GM18870 (cell line): ENCODE results near the gene CFAP92.
"Not testable (repeated sequence)": the region's sequence is repeated elsewhere in the genome, so short reads cannot be mapped to it uniquely, and the experiment has no call there.

Source experiments
- ATAC-seq: cut with Tn5 transposase; IDR thresholded peaks from one replicate; pipeline ENCODE4 v1.9.1; 2021; ENCODE audit warnings: moderate library complexity; ENCODE audit not compliant: unreplicated experiment

Gene CFAP92

GRCh38 chr3:128945041-128945877 is 48.6 kb downstream of the CFAP92 start:
- no peak for ATAC-seq

GRCh38 chr3:128942161-128942952 is 51.5 kb downstream of the CFAP92 start:
- no peak for ATAC-seq

GRCh38 chr3:128940252-128940651 is 53.6 kb downstream of the CFAP92 start:
- ATAC-seq: no peak

- no peak for ATAC-seq
Observed at GRCh38 chr3:128936341-128936740, 57.5 kb downstream of the CFAP92 start.

GRCh38 chr3:128935922-128936321 is 58.0 kb downstream of the CFAP92 start:
- ATAC-seq: no peak

- ATAC-seq: no peak
Observed at GRCh38 chr3:128933922-128934253, 60.0 kb downstream of the CFAP92 start.

- no peak for ATAC-seq
Observed at GRCh38 chr3:128933213-128933921, 60.5 kb downstream of the CFAP92 start.

- ATAC-seq: no peak
Observed at GRCh38 chr3:128932516-128933212, 61.2 kb downstream of the CFAP92 start.

- ATAC-seq: no peak
Observed at GRCh38 chr3:128931046-128931445, 62.8 kb downstream of the CFAP92 start.

GRCh38 chr3:128929364-128929763 is 64.5 kb downstream of the CFAP92 start:
- no peak for ATAC-seq

- not testable (repeated sequence) for ATAC-seq
Observed at GRCh38 chr3:128923986-128924385, 69.9 kb downstream of the CFAP92 start.

- ATAC-seq: no peak
Observed at GRCh38 chr3:128923576-128923975, 70.3 kb downstream of the CFAP92 start.

GRCh38 chr3:128922804-128923459 is 70.9 kb downstream of the CFAP92 start:
- ATAC-seq: no peak

- no peak for ATAC-seq
Observed at GRCh38 chr3:128919988-128920387, 73.9 kb downstream of the CFAP92 start.

GRCh38 chr3:128917291-128917690 is 76.6 kb downstream of the CFAP92 start:
- ATAC-seq: no peak

GRCh38 chr3:128914966-128915645 is 78.8 kb downstream of the CFAP92 start:
- ATAC-seq: no peak

GRCh38 chr3:128911911-128912310 is 82.0 kb downstream of the CFAP92 start:
- ATAC-seq: no peak

- no peak for ATAC-seq
Observed at GRCh38 chr3:128910006-128910405, 83.9 kb downstream of the CFAP92 start.

GRCh38 chr3:128908951-128909350 is 84.9 kb downstream of the CFAP92 start:
- ATAC-seq: no peak
